Heart right ventricle (tissue), 16 donors: Measurements from ENCODE around the gene PUSL1. TPM values are rescaled to one million over a fixed set of nuclear protein-coding genes. Genes with fewer than 3 reads are reported as not detected.

Experiments
- ATAC-seq, 8 donors: fragments of 200-7000 bp; cut with Tn5 transposase; one replicate each; pipeline ENCODE4 v1.9.1; 2020; ENCODE audit warnings: mild to moderate bottlenecking in 8 of 8, moderate library complexity in 8 of 8, moderate number of reproducible peaks in 1 of 8
- DNase-seq, 2 donors: peaks; one replicate each; pipeline ENCODE4 v3.0.0-alpha.2; 2020
- H3K27ac ChIP-seq, 10 donors: fragments of 200-600 bp; sonication (generic) in 2 of 10; one replicate each; pipeline versions ENCODE4 v1.5.0 to v1.8.0; 2020 to 2022; ENCODE audit warnings: mild to moderate bottlenecking in 3 of 10
- H3K27me3 ChIP-seq, 7 donors: fragments of 200-600 bp; one replicate each; pipeline ENCODE4 v1.8.0; 2021 to 2022; ENCODE audit warnings: mild to moderate bottlenecking in 2 of 7
- H3K36me3 ChIP-seq, 9 donors: fragments of 200-600 bp; sonication (generic) in 1 of 9; one replicate each; pipeline versions ENCODE4 v1.5.0 to v1.8.0; 2020 to 2022; ENCODE audit warnings: mild to moderate bottlenecking in 2 of 9
- H3K4me1 ChIP-seq, 9 donors: fragments of 200-600 bp; sonication (generic) in 1 of 9; one replicate each; pipeline versions ENCODE4 v1.5.0 to v1.8.0; 2020 to 2022; ENCODE audit warnings: mild to moderate bottlenecking in 4 of 9
- H3K4me3 ChIP-seq, 10 donors: fragments of 200-600 bp; sonication (generic) in 2 of 10; one replicate each; pipeline versions ENCODE4 v1.5.0 to v1.8.0; 2020 to 2022; ENCODE audit warnings: mild to moderate bottlenecking in 7 of 10, moderate library complexity in 2 of 10
- H3K9me3 ChIP-seq, 11 donors: fragments of 200-600 bp in 10 of 11; sonication (generic) in 2 of 11; one replicate each; pipeline versions ENCODE4 v1.5.0 to v1.8.0; 2013 to 2022; ENCODE audit warnings: mild to moderate bottlenecking in 2 of 11, control low read depth in 1 of 11, moderate library complexity in 1 of 11
- CTCF ChIP-seq, 9 donors: fragments of 200-600 bp; sonication (generic) in 2 of 9; IDR thresholded peaks; one replicate each; pipeline versions ENCODE4 v1.5.0 to v1.8.0; 2021 to 2022; ENCODE audit warnings: antibody characterized with exemption in 9 of 9, mild to moderate bottlenecking in 5 of 9, moderate library complexity in 1 of 9
- WGBS, 2 donors: extraction: QIAGEN DNeasy Blood & Tissue Kit; methylation state at CpG; one replicate each; pipeline ENCODE4 v1.1.7; 2013; ENCODE audit warnings: inconsistent platforms in 1 of 2; 5-methylcytosine and 5-hydroxymethylcytosine counted together
- intact Hi-C, 10 donors: fragments of 100-400 bp; cut with DNase I; formaldehyde crosslinking; loops; one replicate each; pipeline versions ENCODE4 v1.11.1 to v1.14.2; 2022
- polyA plus RNA-seq, 2 donors: library from polyadenylated mRNA; stranded (reverse); fragments of 200-250 nt; gene quantifications; one replicate each; pipeline ENCODE4 v1.2.3, GENCODE V29; 2013
- total RNA-seq, 10 donors: library from RNA; stranded (reverse); fragmentation: NEBNext Ultra II Directional in 3 of 10; extraction: Animal tissue kit (Norgen Biotek cat#: 25700) in 3 of 10; gene quantifications; one replicate each; pipeline versions ENCODE4 v1.2.1 to v1.2.4, GENCODE V29; 2021 to 2023
- donor health status: Arrhythmogenic right ventricular cardiomyopathy.
- donor health status: ischemic (EF 13 %, LVEDD 7.1; RV severe dilation, severe dysfunction).
- donor health status: healthy with polysubstance abuse.
- donor health status: DM: no; HTN: yes; CAD: no.
- donor health status: DM: no; HTN: no; CAD: no.
- donor health status: ischemic (EF 25% LVEDD 6.9; RV normal size, moderate dysfunction).
- donor health status: ischemic (EF 25% LVEDD 5.7; RV mildly dilated, moderate dysfunction).
- donor health status: healthy.
- donor health status: DM: yes; HTN: yes; CAD: no.
- donor health status: Ischemic cardiomyopathy.
- donor health status: ischemic (EF 35%, LVEDD 5.7; RV mildly dilated, moderate dysfunction).
- donor health status: nonischemic (EF 11% LVEDD 7.7; RV severe dilation, severe dysfunction).
- donor health status: DM: yes; HTN: yes; CAD: no.
- donor health status: PGD.
- donor health status: ischemic (EF 29% LVEDD 5.4; RV normal size, mild dysfunction).
- donor health status: nonischemic (EF 23%, LVEDD 6.1; RV moderate dilation, normal function).

PUSL1 gene
- total and polyA plus RNA-seq, 12 donors: 5.6 to 17.8 (median 9.1) TPM

- Histone ChIP-seq H3K9me3 (no peaks in the 10 kb centered on the region), H3K27ac (no peak overlapping the region), H3K4me1 (peaks cover 0 to 11% (median 0%) of the 10 kb centered on the region in 9 donors), H3K36me3 (no peaks in the 10 kb centered on the region), H3K4me3 (no peak overlapping the region), H3K27me3 (peaks cover 0 to 32% (median 24%) of the 10 kb centered on the region in 7 donors)
- TF ChIP-seq CTCF (IDR thresholded peaks at IDR 0.05): no peak
- 10% methylated on average over 9 of the region's 9 CpGs for WGBS, 2 donors
- DNase-seq (no peak), ATAC-seq (no peak)
- intact Hi-C loops: no loop called here
These were observed 24.6 kb upstream of the PUSL1 start for GRCh38 chr1:1283821-1284220.

- H3K36me3 ChIP-seq: no peaks in the 10 kb centered on the region
- WGBS, 2 donors: 85 to 87% methylated on average over 26 to 31 of the region's 32 CpGs
- H3K9me3 ChIP-seq: no peaks in the 10 kb centered on the region
- H3K4me1 ChIP-seq: peaks cover 0 to 11% (median 0%) of the 10 kb centered on the region in 9 donors
- DNase-seq (no peak), ATAC-seq (no peak)
- H3K27me3 ChIP-seq: peaks cover 0 to 32% (median 24%) of the 10 kb centered on the region in 7 donors
- intact Hi-C loops: no loop called here
- TF ChIP-seq CTCF (IDR thresholded peaks at IDR 0.05): no peak
- no peak overlapping the region for H3K4me3 ChIP-seq
- H3K27ac ChIP-seq: no peak overlapping the region
These were observed 23.9 kb upstream of the PUSL1 start for GRCh38 chr1:1284221-1285101.

GRCh38 chr1:1285102-1285571 lies 23.3 kb upstream of the PUSL1 start:
- Histone ChIP-seq H3K27me3 (peaks cover 0 to 32% (median 24%) of the 10 kb centered on the region in 7 donors), H3K36me3 (no peaks in the 10 kb centered on the region), H3K9me3 (no peaks in the 10 kb centered on the region), H3K4me3 (no peak overlapping the region), H3K27ac (no peak overlapping the region), H3K4me1 (peaks cover 0 to 11% (median 0%) of the 10 kb centered on the region in 9 donors)
- ATAC-seq (no peak), DNase-seq (no peak)
- WGBS, 2 donors: 89 to 94% methylated on average over 22 of the region's 22 CpGs
- intact Hi-C loops: no loop called here
- no peak for TF ChIP-seq CTCF (IDR thresholded peaks at IDR 0.05)

- Histone ChIP-seq H3K27ac (no peak overlapping the region), H3K27me3 (peaks cover 0 to 32% (median 24%) of the 10 kb centered on the region in 7 donors), H3K9me3 (no peaks in the 10 kb centered on the region), H3K36me3 (no peaks in the 10 kb centered on the region), H3K4me3 (no peak overlapping the region), H3K4me1 (peaks cover 0 to 11% (median 0%) of the 10 kb centered on the region in 9 donors)
- intact Hi-C loops: no loop called here
- TF ChIP-seq CTCF (IDR thresholded peaks at IDR 0.05): no peak
- WGBS, 2 donors: 70 to 72% methylated on average over 37 of the region's 37 CpGs
- ATAC-seq (no peak), DNase-seq (no peak)
These were observed 22.6 kb upstream of the PUSL1 start for GRCh38 chr1:1285611-1286311.
